ENCODE data around the gene GATAD2B.

Gene GATAD2B

GRCh38 chr1:153776352-153776751 is 146.4 kb downstream of the GATAD2B start:
- peak overlapping the region; percentile 13 for H3K4me3 ChIP-seq (ENCODE audit: low read length)
- peaks cover 6% of the 10 kb centered on the region for H3K36me3 ChIP-seq (ENCODE audit: control insufficient read depth, insufficient read depth, low read length)
- no CpG with 5 or more reads among the region's 10 CpGs for WGBS (ENCODE audit: extremely low coverage, insufficient coverage, low lambda C conversion rate)

DNA sequence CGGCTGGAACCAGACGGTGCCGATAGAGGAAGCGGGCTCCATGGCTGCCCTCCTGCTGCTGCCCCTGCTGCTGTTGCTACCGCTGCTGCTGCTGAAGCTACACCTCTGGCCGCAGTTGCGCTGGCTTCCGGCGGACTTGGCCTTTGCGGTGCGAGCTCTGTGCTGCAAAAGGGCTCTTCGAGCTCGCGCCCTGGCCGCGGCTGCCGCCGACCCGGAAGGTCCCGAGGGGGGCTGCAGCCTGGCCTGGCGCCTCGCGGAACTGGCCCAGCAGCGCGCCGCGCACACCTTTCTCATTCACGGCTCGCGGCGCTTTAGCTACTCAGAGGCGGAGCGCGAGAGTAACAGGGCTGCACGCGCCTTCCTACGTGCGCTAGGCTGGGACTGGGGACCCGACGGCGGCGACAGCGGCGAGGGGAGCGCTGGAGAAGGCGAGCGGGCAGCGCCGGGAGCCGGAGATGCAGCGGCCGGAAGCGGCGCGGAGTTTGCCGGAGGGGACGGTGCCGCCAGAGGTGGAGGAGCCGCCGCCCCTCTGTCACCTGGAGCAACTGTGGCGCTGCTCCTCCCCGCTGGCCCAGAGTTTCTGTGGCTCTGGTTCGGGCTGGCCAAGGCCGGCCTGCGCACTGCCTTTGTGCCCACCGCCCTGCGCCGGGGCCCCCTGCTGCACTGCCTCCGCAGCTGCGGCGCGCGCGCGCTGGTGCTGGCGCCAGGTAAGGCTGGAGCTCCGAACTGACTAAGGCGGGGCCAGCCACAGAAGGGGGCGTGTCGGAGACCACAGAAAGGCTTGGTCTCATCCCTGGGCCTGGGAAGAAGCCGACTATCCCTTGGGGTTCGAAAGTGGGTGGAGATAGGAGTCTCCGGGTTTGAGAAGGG is 147.1 kb downstream of the GATAD2B start:
- Histone ChIP-seq H3K27ac (ENCODE audit: low read depth, low read length) (peak overlapping the region; percentile 91), H3K9ac (ENCODE audit: low read length) (peak overlapping the region; percentile 97), H3K23ac (ENCODE audit: low read length) (peak overlapping the region; percentile 99), H4K5ac (ENCODE audit: low read length) (no peak overlapping the region), H3K4me2 (ENCODE audit: low read length) (peak overlapping the region; percentile 91), H4K8ac (ENCODE audit: low read depth, low read length) (no peak overlapping the region), H3K18ac (ENCODE audit: low read length) (peak overlapping the region; percentile 31), H3K4me1 (ENCODE audit: control insufficient read depth, low read depth, low read length) (peaks cover 6% of the 10 kb centered on the region), H3K79me1 (ENCODE audit: low read length) (peaks cover 9% of the 10 kb centered on the region), H3K79me2 (ENCODE audit: control insufficient read depth, insufficient read depth, low read length) (no peaks in the 10 kb centered on the region), H3K36me3 (ENCODE audit: control insufficient read depth, insufficient read depth, low read length) (peaks cover 6% of the 10 kb centered on the region), H3K4me3 (ENCODE audit: low read length) (peak overlapping the region; percentile 86), H2BK120ac (ENCODE audit: low read depth, low read length) (no peak overlapping the region), H2BK5ac (ENCODE audit: low read length) (peak overlapping the region; percentile 55), H3K27me3 (ENCODE audit: insufficient read depth, low read length, poor library complexity) (no peaks in the 10 kb centered on the region), H2AK5ac (ENCODE audit: low read length) (no peak overlapping the region), H2BK15ac (replicated peaks; ENCODE audit: low read depth) (no peak overlapping the region), H3K56ac (ENCODE audit: low read length) (peak overlapping the region; percentile 96), H3K4ac (ENCODE audit: low read depth, low read length) (peak overlapping the region; percentile 56)
- DNase-seq = peak; percentile 94
- no CpG with 5 or more reads among the region's 83 CpGs for WGBS (ENCODE audit: extremely low coverage, insufficient coverage, low lambda C conversion rate)

More at GRCh38 chr1:153776352-153776751, 146.4 kb downstream of the GATAD2B start:
- H2BK15ac ChIP-seq (replicated peaks; ENCODE audit: low read depth) = no peak overlapping the region
- H4K5ac ChIP-seq (ENCODE audit: low read length) = no peak overlapping the region
- H3K79me2 ChIP-seq (ENCODE audit: control insufficient read depth, insufficient read depth, low read length) = no peaks in the 10 kb centered on the region
- H3K4me2 ChIP-seq (ENCODE audit: low read length) = peak overlapping the region; percentile 21
- H3K9ac ChIP-seq (ENCODE audit: low read length) = peak overlapping the region; percentile 44
- H3K27ac ChIP-seq (ENCODE audit: low read depth, low read length) = no peak overlapping the region
- peaks cover 9% of the 10 kb centered on the region for H3K79me1 ChIP-seq (ENCODE audit: low read length)
- no peak overlapping the region for H4K8ac ChIP-seq (ENCODE audit: low read depth, low read length)
- no peak overlapping the region for H2BK5ac ChIP-seq (ENCODE audit: low read length)
- DNase-seq = no peak
- no peak overlapping the region for H3K18ac ChIP-seq (ENCODE audit: low read length)
- H3K27me3 ChIP-seq (ENCODE audit: insufficient read depth, low read length, poor library complexity) = no peaks in the 10 kb centered on the region
- peak overlapping the region; percentile 25 for H2AK5ac ChIP-seq (ENCODE audit: low read length)
- no peak overlapping the region for H3K4ac ChIP-seq (ENCODE audit: low read depth, low read length)
- no peak overlapping the region for H2BK120ac ChIP-seq (ENCODE audit: low read depth, low read length)
- H3K23ac ChIP-seq (ENCODE audit: low read length) = no peak overlapping the region
- H3K4me1 ChIP-seq (ENCODE audit: control insufficient read depth, low read depth, low read length) = peaks cover 6% of the 10 kb centered on the region
- H3K56ac ChIP-seq (ENCODE audit: low read length) = peak overlapping the region; percentile 74

DNA sequence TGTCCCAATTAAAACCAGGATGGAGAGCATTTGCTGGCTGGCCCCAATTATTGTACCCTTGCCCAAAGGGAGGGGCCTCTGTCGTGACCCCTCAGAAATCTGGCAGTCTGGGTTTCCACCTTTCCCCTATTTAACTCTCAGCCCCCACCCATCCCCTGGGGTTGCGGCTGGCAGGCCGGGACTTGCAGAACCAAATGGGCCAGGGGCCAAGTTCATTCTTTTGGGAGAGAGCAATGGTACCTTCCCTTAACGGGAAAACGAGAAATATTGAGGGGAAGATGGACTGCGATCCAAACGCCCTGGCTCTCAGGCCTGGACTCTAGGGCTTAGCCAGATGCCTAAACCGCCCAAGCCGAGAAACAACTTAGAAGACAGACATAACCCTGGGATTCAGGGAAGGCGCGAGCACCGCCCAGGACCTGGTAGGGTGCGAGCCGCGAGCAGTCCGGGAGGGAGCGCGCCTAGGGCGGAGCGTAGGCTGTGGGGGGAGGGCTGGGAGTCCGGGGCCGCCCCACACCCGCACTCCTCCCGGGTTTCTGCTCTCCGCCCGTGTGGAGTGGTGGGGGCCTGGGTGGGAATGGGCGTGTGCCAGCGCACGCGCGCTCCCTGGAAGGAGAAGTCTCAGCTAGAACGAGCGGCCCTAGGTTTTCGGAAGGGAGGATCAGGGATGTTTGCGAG is 147.9 kb downstream of the GATAD2B start, which contains the start of gene SLC27A3:
Gene SLC27A3 (plus strand): TSS at position 628 of the 678 bp plus-strand sequence. CDS start 91 bp downstream, outside the sequence.
- peak within 1 kb of the TSS; percentile 91 for H3K4me2 ChIP-seq (ENCODE audit: low read length)
- H3K27me3 ChIP-seq (ENCODE audit: insufficient read depth, low read length, poor library complexity) = no peaks in the 10 kb centered on the region
- no peaks in the 10 kb centered on the region for H3K79me2 ChIP-seq (ENCODE audit: control insufficient read depth, insufficient read depth, low read length)
- peak within 1 kb of the TSS; percentile 97 for H3K9ac ChIP-seq (ENCODE audit: low read length)
- H2AK5ac ChIP-seq (ENCODE audit: low read length) = no peak within 1 kb of the TSS
- no peak within 1 kb of the TSS for H2BK15ac ChIP-seq (replicated peaks; ENCODE audit: low read depth)
- peak within 1 kb of the TSS; percentile 99 for H3K23ac ChIP-seq (ENCODE audit: low read length)
- DNase-seq = peak; percentile 58
- H3K36me3 ChIP-seq (ENCODE audit: control insufficient read depth, insufficient read depth, low read length) = peaks cover 8% of the 10 kb centered on the region
- no CpG with 5 or more reads among the region's 35 CpGs for WGBS (ENCODE audit: extremely low coverage, insufficient coverage, low lambda C conversion rate)
- H3K4ac ChIP-seq (ENCODE audit: low read depth, low read length) = peak within 1 kb of the TSS; percentile 56
- peak within 1 kb of the TSS; percentile 96 for H3K56ac ChIP-seq (ENCODE audit: low read length)
- H3K27ac ChIP-seq (ENCODE audit: low read depth, low read length) = peak within 1 kb of the TSS; percentile 91
- peak within 1 kb of the TSS; percentile 31 for H3K18ac ChIP-seq (ENCODE audit: low read length)
- H4K5ac ChIP-seq (ENCODE audit: low read length) = no peak within 1 kb of the TSS
- H2BK5ac ChIP-seq (ENCODE audit: low read length) = peak within 1 kb of the TSS; percentile 62
- H4K8ac ChIP-seq (ENCODE audit: low read depth, low read length) = no peak within 1 kb of the TSS
- no peak within 1 kb of the TSS for H2BK120ac ChIP-seq (ENCODE audit: low read depth, low read length)
- peaks cover 6% of the 10 kb centered on the region for H3K4me1 ChIP-seq (ENCODE audit: control insufficient read depth, low read depth, low read length)
- H3K79me1 ChIP-seq (ENCODE audit: low read length) = peaks cover 9% of the 10 kb centered on the region
- H3K4me3 ChIP-seq (ENCODE audit: low read length) = peak within 1 kb of the TSS; percentile 86

DNA sequence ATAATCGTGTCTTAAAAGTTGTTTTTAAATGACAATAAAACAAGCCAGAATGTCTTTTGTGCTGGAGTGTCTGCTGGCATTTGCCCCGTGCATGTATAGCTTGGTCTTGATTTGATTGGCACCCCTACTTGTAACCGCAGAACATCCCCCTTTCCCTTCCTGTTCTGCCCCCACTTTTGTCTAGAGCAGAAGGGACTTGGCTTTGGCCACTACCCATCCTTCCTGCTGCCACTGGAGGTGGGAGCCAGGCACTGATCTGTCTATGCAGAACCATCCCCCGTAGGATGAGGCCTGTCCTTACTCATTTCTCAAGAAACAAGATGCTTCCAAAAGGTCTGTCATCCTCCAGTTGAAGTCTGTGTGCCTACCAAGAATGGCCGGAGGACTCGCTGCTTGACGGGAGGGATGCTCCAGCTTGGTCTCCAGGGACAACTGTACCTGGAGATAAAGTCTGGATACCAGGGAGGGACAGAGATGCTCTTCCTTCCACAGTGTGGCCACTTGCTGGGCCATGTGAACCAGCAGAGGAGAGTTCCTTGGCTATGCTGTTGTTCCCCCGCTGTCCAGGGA is 148.7 kb downstream of the GATAD2B start:
- H3K4me3 ChIP-seq (ENCODE audit: low read length) = no peak overlapping the region
- H3K4me1 ChIP-seq (ENCODE audit: control insufficient read depth, low read depth, low read length) = peaks cover 6% of the 10 kb centered on the region
- no peak overlapping the region for H3K18ac ChIP-seq (ENCODE audit: low read length)
- H3K56ac ChIP-seq (ENCODE audit: low read length) = no peak overlapping the region
- H2BK15ac ChIP-seq (replicated peaks; ENCODE audit: low read depth) = no peak overlapping the region
- H3K27ac ChIP-seq (ENCODE audit: low read depth, low read length) = no peak overlapping the region
- H3K9ac ChIP-seq (ENCODE audit: low read length) = no peak overlapping the region
- no peaks in the 10 kb centered on the region for H3K27me3 ChIP-seq (ENCODE audit: insufficient read depth, low read length, poor library complexity)
- peaks cover 9% of the 10 kb centered on the region for H3K79me1 ChIP-seq (ENCODE audit: low read length)
- H2BK120ac ChIP-seq (ENCODE audit: low read depth, low read length) = no peak overlapping the region
- no peaks in the 10 kb centered on the region for H3K79me2 ChIP-seq (ENCODE audit: control insufficient read depth, insufficient read depth, low read length)
- no peak overlapping the region for H2BK5ac ChIP-seq (ENCODE audit: low read length)
- no peak overlapping the region for H4K8ac ChIP-seq (ENCODE audit: low read depth, low read length)
- H3K36me3 ChIP-seq (ENCODE audit: control insufficient read depth, insufficient read depth, low read length) = peaks cover 10% of the 10 kb centered on the region
- H3K23ac ChIP-seq (ENCODE audit: low read length) = no peak overlapping the region
- WGBS (ENCODE audit: extremely low coverage, insufficient coverage, low lambda C conversion rate) = no CpG with 5 or more reads among the region's 8 CpGs
- no peak for DNase-seq
- H4K5ac ChIP-seq (ENCODE audit: low read length) = no peak overlapping the region
- H3K4ac ChIP-seq (ENCODE audit: low read depth, low read length) = no peak overlapping the region
- no peak overlapping the region for H2AK5ac ChIP-seq (ENCODE audit: low read length)
- no peak overlapping the region for H3K4me2 ChIP-seq (ENCODE audit: low read length)

DNA sequence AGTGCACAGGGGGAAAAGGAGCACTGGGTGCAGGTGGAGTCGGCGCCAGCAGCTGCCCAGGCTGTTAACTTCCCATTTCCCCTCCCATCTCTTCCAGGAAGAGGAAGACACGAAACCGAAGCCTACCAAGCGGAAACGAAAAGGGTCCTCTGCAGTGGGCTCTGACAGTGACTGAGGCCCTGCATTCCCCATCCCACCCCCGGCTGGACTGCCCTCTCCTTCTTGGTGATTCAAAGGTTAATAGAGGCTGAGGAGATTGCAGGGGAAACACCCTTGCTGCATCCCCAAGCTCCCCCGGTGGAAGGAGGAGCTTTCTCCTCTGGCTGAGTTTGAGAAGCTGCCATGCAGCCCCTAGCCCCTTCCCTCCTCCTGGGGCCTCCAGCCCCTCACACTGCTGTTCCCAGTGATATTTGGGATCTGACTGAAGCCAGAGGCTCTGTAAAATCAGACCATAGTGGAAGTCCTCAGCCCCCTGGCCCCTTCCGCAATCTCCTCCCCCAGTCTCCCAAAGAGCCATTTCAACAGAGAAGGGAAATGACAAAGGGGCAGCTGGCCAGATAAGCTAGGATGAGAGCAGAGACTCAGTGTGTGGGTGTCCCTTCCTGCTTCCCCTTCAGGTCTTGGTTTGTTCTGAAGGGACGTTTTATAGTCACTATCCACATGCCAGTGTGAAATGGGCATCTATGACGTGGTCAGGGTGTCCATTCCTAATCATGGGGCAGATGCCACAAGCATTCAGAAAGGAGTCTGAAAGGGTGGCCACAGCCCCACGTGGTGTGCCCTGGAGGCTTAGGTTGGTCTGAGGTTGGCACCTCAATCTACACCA is 149.5 kb downstream of the GATAD2B start:
- no peak overlapping the region for H2BK120ac ChIP-seq (ENCODE audit: low read depth, low read length)

More for the DNA sequence above, 149.5 kb downstream of the GATAD2B start:
- Histone ChIP-seq H2BK15ac (replicated peaks; ENCODE audit: low read depth) (no peak overlapping the region), H3K4me2 (ENCODE audit: low read length) (no peak overlapping the region), H3K23ac (ENCODE audit: low read length) (no peak overlapping the region), H3K36me3 (ENCODE audit: control insufficient read depth, insufficient read depth, low read length) (peaks cover 12% of the 10 kb centered on the region), H4K8ac (ENCODE audit: low read depth, low read length) (no peak overlapping the region), H4K5ac (ENCODE audit: low read length) (no peak overlapping the region), H3K79me1 (ENCODE audit: low read length) (peaks cover 9% of the 10 kb centered on the region), H2AK5ac (ENCODE audit: low read length) (no peak overlapping the region), H3K4me3 (ENCODE audit: low read length) (no peak overlapping the region), H3K18ac (ENCODE audit: low read length) (no peak overlapping the region), H3K27me3 (ENCODE audit: insufficient read depth, low read length, poor library complexity) (no peaks in the 10 kb centered on the region), H2BK5ac (ENCODE audit: low read length) (no peak overlapping the region), H3K27ac (ENCODE audit: low read depth, low read length) (no peak overlapping the region), H3K79me2 (ENCODE audit: control insufficient read depth, insufficient read depth, low read length) (no peaks in the 10 kb centered on the region), H3K56ac (ENCODE audit: low read length) (no peak overlapping the region), H3K4ac (ENCODE audit: low read depth, low read length) (no peak overlapping the region), H3K4me1 (ENCODE audit: control insufficient read depth, low read depth, low read length) (peaks cover 6% of the 10 kb centered on the region), H3K9ac (ENCODE audit: low read length) (no peak overlapping the region)
- WGBS (ENCODE audit: extremely low coverage, insufficient coverage, low lambda C conversion rate) = no CpG with 5 or more reads among the region's 12 CpGs
- no peak for DNase-seq

Measured in mesendoderm (in vitro differentiated cells).